Subcutaneous abdominal adipose tissue (tissue), 5 donors: ENCODE measurements around the gene PROKR2.

Source experiments
- H3K27ac ChIP-seq: one replicate; pipeline ENCODE4 v1.7.0; 2013; ENCODE audit warnings: low read depth, mild to moderate bottlenecking, inconsistent platforms, low read length, moderate library complexity
- H3K27me3 ChIP-seq, 5 donors: one replicate each; pipeline ENCODE4 v1.7.0; 2013; ENCODE audit warnings: low read length in 5 of 5, inconsistent platforms in 1 of 5; ENCODE audit not compliant: control insufficient read depth in 5 of 5, insufficient read depth in 4 of 5
- H3K36me3 ChIP-seq, 5 donors: one replicate each; pipeline ENCODE4 v1.7.0; 2013; ENCODE audit warnings: low read length in 5 of 5; ENCODE audit not compliant: control insufficient read depth in 5 of 5, insufficient read depth in 5 of 5
- H3K4me1 ChIP-seq, 5 donors: one replicate each; pipeline ENCODE4 v1.7.0; 2013; ENCODE audit warnings: low read length in 5 of 5, mild to moderate bottlenecking in 3 of 5, moderate library complexity in 1 of 5; ENCODE audit not compliant: control insufficient read depth in 5 of 5, insufficient read depth in 5 of 5
- H3K4me3 ChIP-seq, 5 donors: one replicate each; pipeline ENCODE4 v1.7.0; 2013; ENCODE audit warnings: low read length in 5 of 5, low read depth in 1 of 5
- H3K9ac ChIP-seq, 5 donors: one replicate each; pipeline ENCODE4 v1.7.0; 2013; ENCODE audit warnings: low read length in 5 of 5, mild to moderate bottlenecking in 4 of 5, moderate library complexity in 3 of 5
- H3K9me3 ChIP-seq, 5 donors: one replicate each; pipeline ENCODE4 v1.7.0; 2013; ENCODE audit warnings: low read length in 5 of 5; ENCODE audit not compliant: control insufficient read depth in 5 of 5
- donor health status: healthy.
- donor health status: healthy.
- donor health status: healthy.
- donor health status: healthy.
- donor health status: healthy.

The PROKR2 gene

DNA sequence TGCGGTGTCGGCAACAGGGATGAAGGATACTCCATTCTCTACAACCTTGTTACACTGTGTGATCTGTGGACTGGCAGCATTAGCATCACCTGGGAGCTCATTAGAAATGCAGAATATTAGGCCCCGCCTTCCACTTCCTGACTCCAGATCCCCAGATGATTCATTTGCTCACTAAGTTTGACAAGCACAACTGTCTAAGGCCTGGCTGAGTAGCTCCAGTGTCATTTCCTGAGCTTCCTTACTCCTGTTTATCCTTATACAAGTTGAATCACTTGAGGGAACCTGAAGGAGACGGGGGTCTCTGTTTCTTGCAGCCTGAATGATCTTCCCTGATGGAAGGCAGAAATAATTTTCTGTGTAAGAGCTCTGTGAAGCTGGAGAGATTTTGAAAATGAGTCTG, 32.7 kb upstream of the PROKR2 start:
- Histone ChIP-seq H3K9ac (no peak overlapping the region), H3K4me3 (no peak overlapping the region), H3K4me1 (no peaks in the 10 kb centered on the region)

DNA sequence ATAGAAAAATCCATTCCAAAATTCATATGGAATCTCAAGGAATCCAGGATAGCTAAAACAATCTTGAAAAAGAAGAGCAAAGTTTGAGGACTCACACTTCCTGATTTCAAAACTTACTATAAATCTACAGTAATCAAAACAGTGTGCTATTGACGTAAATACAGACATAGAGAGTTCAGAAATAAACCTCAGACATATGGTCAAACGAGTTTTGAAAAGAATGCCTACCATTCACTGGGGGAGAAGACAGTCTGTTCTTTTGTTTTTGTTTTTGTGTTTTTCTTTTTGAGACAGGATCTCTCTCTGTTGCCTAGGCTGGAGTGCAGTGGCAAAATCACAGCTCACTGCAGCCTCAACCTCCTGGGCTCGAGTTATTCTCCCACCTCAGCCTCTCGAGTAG, 25.3 kb upstream of the PROKR2 start:
- Histone ChIP-seq H3K27me3 (no peaks in the 10 kb centered on the region), H3K9ac (no peak overlapping the region), H3K27ac (no peak overlapping the region), H3K36me3 (no peaks in the 10 kb centered on the region), H3K4me1 (no peaks in the 10 kb centered on the region), H3K9me3 (peaks cover 0 to 4% (median 0%) of the 10 kb centered on the region in 5 donors), H3K4me3 (no peak overlapping the region)

More for the DNA sequence above, 32.7 kb upstream of the PROKR2 start:
- Histone ChIP-seq H3K27me3 (no peaks in the 10 kb centered on the region), H3K27ac (no peak overlapping the region), H3K36me3 (no peaks in the 10 kb centered on the region), H3K9me3 (peaks cover 0 to 3% (median 0%) of the 10 kb centered on the region in 5 donors)

DNA sequence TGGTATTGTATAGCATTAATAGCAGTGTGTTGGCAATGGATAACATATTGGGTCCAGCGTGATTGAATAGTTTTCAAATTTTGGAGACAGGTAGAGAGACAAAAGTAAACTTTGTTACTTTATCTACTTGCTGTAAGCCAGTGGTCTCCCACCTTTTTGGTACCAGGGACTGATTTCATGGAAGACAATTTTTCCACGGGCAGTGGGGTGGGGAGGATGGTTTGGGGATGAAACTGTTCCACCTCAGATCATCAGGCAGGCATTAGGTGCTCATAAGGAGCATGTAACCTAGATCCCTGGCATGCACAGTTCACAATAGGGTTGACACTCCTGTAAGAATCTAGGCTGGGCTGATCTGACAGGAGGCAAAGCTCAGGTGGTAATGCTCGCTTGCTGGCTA, 14.6 kb upstream of the PROKR2 start:
- Histone ChIP-seq H3K36me3 (no peaks in the 10 kb centered on the region), H3K9me3 (no peaks in the 10 kb centered on the region), H3K9ac (no peak overlapping the region), H3K4me1 (no peaks in the 10 kb centered on the region), H3K27me3 (peaks cover 0 to 2% (median 0%) of the 10 kb centered on the region in 5 donors), H3K27ac (no peak overlapping the region), H3K4me3 (no peak overlapping the region)

- Histone ChIP-seq H3K36me3 (no peaks in the 10 kb centered on the region), H3K9me3 (no peaks in the 10 kb centered on the region), H3K27ac (no peak overlapping the region), H3K27me3 (peaks cover 0 to 2% (median 0%) of the 10 kb centered on the region in 5 donors), H3K9ac (no peak overlapping the region), H3K4me3 (no peak overlapping the region), H3K4me1 (no peaks in the 10 kb centered on the region)
Measured at GRCh38 chr20:5328268-5328667, 11.5 kb upstream of the PROKR2 start.

DNA sequence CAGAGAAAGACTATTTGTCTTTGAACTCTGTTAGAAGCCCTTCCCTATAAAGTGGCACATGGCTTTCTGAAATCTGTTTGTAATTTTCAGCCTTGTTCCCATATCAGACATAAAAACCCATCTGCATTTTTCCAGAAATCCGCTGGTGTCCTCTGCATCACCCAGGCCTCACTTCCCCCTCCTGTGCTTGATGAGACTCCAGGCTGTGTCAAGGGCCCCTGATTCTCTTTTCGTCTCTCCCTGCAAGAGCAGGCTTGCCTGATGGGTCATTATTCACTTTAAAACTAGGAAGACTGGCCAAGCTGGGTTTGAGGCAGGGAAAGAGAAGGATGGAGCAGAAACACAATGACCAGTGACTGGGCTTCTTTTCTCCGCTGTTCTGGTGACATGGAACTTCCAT, 10.6 kb upstream of the PROKR2 start:
- no peaks in the 10 kb centered on the region for H3K4me1 ChIP-seq
- no peak overlapping the region for H3K27ac ChIP-seq
- H3K9me3 ChIP-seq: no peaks in the 10 kb centered on the region
- H3K27me3 ChIP-seq: peaks cover 0 to 2% (median 0%) of the 10 kb centered on the region in 5 donors
- H3K36me3 ChIP-seq: no peaks in the 10 kb centered on the region
- no peak overlapping the region for H3K9ac ChIP-seq
- H3K4me3 ChIP-seq: no peak overlapping the region

DNA sequence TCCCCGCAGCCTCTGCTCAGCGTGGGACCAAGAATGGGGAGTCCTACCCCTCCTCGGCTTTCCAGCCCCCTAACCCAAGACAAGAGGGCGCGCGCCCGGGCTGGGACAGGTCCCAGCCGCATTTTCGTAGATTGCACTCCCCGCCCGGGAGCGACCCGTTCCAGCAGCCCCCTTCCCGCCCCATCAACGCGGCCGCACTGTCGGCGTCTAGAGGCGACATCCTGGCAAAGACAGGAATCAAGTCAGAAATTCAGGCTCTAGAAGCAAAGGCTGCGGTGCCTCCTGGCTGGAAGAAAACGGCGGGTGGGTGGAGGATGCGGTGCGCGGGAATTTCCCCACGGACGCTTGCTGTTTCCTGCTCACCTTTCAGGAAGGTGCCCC, 957 bp downstream of the PROKR2 start:
- Histone ChIP-seq H3K4me3 (no peak overlapping the region), H3K27me3 (peaks cover 19 to 40% (median 32%) of the 10 kb centered on the region in 5 donors), H3K27ac (no peak overlapping the region), H3K9me3 (peaks cover 0 to 6% (median 0%) of the 10 kb centered on the region in 5 donors), H3K36me3 (no peaks in the 10 kb centered on the region), H3K4me1 (no peaks in the 10 kb centered on the region), H3K9ac (no peak overlapping the region)

- peaks cover under 1 to 21% (median 13%) of the 10 kb centered on the region in 5 donors for H3K9me3 ChIP-seq
- H3K9ac ChIP-seq: no peak overlapping the region
- H3K36me3 ChIP-seq: no peaks in the 10 kb centered on the region
- H3K27me3 ChIP-seq: peaks cover 19 to 40% (median 31%) of the 10 kb centered on the region in 5 donors
- H3K27ac ChIP-seq: no peak overlapping the region
- no peaks in the 10 kb centered on the region for H3K4me1 ChIP-seq
- no peak overlapping the region for H3K4me3 ChIP-seq
Measured at GRCh38 chr20:5313916-5314315, 2.8 kb downstream of the PROKR2 start.

- Histone ChIP-seq H3K9ac (no peak overlapping the region), H3K9me3 (peaks cover 4 to 27% (median 17%) of the 10 kb centered on the region in 5 donors), H3K27ac (no peak overlapping the region), H3K27me3 (peaks cover 14 to 31% (median 24%) of the 10 kb centered on the region in 5 donors), H3K4me1 (no peaks in the 10 kb centered on the region), H3K4me3 (no peak overlapping the region), H3K36me3 (no peaks in the 10 kb centered on the region)
Measured at GRCh38 chr20:5312518-5312917, 4.2 kb downstream of the PROKR2 start.

- Histone ChIP-seq H3K4me1 (no peaks in the 10 kb centered on the region), H3K27ac (no peak overlapping the region), H3K4me3 (no peak overlapping the region), H3K9me3 (peaks cover 4 to 33% (median 17%) of the 10 kb centered on the region in 5 donors), H3K36me3 (no peaks in the 10 kb centered on the region), H3K27me3 (peaks cover 0 to 9% (median 2%) of the 10 kb centered on the region in 5 donors), H3K9ac (no peak overlapping the region)
Measured at GRCh38 chr20:5309971-5310370, 6.8 kb downstream of the PROKR2 start.

DNA sequence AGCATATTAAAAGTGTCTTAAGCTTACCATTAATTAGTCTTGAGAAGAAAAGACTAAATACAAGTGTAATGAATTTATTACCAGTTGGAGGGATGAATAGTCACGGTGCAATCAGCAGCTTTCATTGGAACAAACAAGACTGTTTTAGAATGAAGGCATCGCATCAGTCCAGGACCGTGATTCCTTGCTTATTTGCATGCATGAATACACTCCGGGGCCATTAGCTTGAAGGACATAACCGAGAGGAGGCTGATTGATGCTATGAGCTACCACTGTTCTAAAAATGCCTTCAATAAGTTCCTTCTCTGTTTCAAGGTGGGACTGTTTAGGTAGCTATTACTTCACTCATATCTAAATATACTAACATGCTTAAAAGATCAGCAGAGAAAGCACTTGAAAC, 17.9 kb downstream of the PROKR2 start:
- no peaks in the 10 kb centered on the region for H3K36me3 ChIP-seq
- H3K9me3 ChIP-seq: peaks cover 0 to 5% (median 0%) of the 10 kb centered on the region in 5 donors
- peaks cover 0 to 8% (median 3%) of the 10 kb centered on the region in 5 donors for H3K27me3 ChIP-seq
- H3K4me3 ChIP-seq: no peak overlapping the region
- no peak overlapping the region for H3K9ac ChIP-seq
- no peaks in the 10 kb centered on the region for H3K4me1 ChIP-seq
- no peak overlapping the region for H3K27ac ChIP-seq
